GM18511 (cell line): ENCODE results near the gene NACA2.
"Not testable (repeated sequence)": the region's sequence is repeated elsewhere in the genome, so short reads cannot be mapped to it uniquely, and the experiment has no call there.

Experiments
- ATAC-seq: cut with Tn5 transposase; IDR thresholded peaks from one replicate; pipeline ENCODE4 v1.9.1; 2021; ENCODE audit warnings: mild to moderate bottlenecking, moderate library complexity; ENCODE audit not compliant: unreplicated experiment

NACA2 gene

DNA sequence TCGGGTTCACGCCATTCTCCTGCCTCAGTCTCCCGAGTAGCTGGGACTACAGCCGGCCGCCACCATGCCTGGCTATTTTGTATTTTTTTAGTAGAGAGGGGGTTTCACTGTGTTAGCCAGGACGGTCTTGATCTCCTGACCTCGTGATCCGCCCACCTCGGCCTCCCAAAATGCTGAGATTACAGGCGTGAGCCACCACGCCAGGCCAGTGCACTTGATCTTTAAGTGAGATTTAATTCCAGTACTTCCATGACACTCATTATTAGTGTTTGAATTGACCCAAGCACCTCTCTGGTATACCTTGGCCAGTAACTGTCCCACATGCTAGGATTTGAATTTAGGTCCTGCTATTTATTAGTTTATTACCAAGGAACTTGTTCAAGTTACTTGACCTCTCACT lies 38.5 kb downstream of the NACA2 start:
- ATAC-seq = not testable (repeated sequence)

DNA sequence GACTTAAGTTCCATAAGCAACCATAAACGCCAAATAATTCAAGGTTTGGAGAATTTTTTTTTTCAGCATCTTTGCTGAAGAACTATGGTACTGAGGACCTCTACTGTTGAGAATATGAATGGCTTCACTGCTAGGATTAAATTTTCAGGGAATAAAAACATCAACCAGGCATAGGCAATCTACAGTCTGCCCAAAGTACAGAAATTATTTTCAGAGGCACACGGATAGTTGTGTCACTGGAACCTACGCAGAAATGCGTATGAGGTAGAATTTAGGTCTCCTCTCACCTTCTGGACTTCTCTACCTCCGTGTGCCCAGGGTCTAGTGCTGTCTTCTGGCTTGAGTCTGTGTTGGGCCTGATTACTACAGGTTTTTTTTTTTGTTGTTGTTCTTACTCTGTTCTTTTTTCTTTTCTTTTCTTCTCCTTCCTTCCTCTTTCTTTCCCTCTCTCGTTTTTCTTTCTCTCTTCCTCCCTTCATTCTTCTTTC lies 39.7 kb downstream of the NACA2 start:
- ATAC-seq = no peak

DNA sequence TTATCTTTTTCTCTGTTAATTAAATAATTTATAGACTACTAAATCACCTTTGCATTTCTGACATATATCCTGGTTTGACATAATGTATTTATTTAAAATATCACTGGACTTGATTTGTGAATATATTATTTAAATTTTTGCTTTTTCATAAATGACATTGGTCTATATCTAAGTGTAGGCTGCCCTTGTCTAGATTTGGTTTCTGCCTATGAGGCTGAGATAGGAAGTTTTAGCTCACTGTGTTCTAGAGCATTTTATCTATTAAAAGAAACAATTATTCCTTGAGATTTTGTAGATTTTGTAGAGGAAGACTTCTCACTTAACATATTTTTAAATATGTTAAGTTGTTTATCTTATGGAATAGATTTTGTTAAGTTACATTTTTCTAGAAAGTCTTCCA lies 43.9 kb downstream of the NACA2 start:
- no peak for ATAC-seq

DNA sequence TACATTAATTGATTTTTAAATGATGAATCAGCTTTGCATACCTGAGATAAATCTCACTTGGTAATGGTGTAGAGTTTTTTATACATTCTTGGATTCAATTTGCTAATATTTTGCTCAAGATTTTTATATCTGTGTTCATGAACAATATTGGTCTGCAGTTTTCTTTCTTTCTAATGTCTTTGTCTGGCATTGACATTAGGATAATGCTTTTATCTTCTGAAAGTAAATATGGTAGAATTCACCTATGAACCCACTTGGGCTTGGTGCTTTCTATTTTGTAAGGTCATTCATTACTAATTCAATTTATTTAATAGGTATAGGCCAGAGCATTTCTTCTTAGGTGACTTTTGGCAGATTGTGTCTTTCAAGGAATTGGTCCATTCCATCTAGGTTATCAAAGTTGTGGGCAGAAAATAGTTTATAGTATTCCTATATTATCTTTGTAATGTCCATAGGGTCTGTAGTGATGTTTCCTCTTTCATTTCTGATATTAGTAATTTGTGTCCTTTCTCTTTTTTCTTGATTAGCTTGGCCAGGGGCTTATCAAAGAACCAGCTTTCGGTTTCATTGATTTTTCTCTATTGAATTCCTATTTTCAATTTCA lies 45.6 kb downstream of the NACA2 start:
- no peak for ATAC-seq

DNA sequence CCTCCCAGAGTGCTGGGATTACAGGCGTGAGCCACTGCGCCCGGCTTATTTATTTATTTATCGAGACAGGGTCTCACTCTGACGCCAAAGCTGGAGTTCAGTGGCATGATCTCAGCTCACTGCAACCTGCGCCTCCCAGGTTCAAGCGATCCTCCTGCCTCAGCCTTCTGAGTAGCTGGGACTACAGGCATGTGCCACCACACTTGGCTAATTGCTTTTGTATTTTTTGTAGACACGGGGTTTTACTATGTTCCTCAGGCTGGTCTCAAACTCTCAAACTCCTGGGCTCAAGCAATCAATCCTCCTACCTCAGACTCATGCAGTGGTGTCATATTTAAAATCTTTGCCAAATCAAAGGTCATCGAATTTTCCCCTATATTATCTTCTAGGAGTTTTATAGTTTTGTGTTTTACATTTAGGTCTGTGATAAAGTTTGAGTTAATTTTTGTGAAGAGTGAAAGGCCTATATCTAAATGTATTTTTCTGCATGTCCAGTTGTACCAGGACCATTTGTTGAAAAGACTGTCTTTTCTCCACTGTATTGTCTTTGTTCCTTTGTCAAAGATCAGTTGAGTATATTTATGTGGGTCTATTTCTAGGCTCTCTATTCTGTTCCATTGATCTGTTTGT lies 47.1 kb downstream of the NACA2 start:
- ATAC-seq = no peak

DNA sequence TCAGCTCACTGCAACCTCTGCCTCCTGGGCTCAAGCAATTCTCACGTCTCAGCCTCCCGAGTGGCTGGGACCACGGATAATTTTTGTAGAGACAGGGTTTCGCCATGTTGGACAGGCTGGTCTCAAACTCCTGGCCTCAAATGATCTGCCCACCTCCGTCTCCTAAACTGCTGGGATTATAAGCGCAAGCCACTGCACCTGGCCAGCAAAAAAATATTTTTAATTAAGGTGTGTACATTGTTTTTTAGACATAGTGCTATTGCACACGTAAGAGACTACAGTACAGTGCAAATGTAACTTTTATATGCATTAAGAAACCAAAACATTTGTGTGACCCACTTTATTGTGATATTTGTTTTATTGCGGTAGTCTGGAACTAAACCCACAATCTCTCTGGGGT lies 49.0 kb downstream of the NACA2 start:
- ATAC-seq = no peak

DNA sequence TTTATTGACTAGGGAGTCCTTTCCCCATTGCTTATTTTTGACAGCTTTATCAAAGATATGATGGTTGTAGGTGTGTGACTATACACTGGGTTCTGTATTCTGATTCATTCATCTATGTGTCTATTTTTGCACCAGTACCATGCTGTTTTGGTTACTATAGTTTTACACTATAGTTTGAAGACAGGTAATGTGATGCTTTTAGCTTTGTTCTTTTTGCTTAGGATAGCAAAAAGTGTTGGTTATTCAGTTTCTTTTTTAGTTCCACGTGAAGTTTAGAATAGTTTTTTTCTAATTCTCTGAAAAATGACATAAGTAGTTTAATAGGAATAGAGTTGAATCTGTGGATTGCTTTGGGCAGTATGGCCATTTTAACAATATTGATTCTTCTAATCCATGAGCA lies 50.1 kb downstream of the NACA2 start:
- ATAC-seq = no peak
